ENCODE measurements around the gene HCN4.

Gene HCN4

DNA sequence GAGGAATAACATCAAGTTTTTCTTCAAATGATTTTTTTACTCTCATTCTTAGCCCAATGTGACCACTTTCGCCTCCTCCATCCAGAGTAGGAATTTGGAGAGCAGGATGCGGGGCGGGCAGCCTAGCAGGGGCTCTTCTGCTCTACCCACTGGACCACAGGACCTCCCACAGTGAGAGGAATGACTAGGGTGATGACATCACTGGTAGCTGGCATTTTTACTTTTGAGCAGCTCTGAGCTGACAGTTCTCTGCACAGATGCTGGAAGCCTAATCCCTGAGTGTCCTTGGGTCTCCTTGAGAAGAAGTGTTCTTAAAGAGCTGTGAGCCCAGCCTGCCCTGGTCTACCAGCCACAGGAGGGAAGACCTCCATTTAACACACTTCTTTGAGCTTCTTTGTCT, 1.4 kb upstream of the HCN4 start:
- no peak for TF ChIP-seq POLR2A (IDR thresholded peaks at IDR 0.05; ENCODE audit: extremely low read depth, insufficient read length)
- TF ChIP-seq MYC (IDR thresholded peaks at IDR 0.05; ENCODE audit: low read depth, low read length): no peak
- TF ChIP-seq, protein P1, sequence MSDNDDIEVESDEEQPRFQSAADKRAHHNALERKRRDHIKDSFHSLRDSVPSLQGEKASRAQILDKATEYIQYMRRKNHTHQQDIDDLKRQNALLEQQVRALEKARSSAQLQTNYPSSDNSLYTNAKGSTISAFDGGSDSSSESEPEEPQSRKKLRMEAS (IDR thresholded peaks at IDR 0.05; ENCODE audit: low read depth, low read length): no peak
- TF ChIP-seq, protein P2, sequence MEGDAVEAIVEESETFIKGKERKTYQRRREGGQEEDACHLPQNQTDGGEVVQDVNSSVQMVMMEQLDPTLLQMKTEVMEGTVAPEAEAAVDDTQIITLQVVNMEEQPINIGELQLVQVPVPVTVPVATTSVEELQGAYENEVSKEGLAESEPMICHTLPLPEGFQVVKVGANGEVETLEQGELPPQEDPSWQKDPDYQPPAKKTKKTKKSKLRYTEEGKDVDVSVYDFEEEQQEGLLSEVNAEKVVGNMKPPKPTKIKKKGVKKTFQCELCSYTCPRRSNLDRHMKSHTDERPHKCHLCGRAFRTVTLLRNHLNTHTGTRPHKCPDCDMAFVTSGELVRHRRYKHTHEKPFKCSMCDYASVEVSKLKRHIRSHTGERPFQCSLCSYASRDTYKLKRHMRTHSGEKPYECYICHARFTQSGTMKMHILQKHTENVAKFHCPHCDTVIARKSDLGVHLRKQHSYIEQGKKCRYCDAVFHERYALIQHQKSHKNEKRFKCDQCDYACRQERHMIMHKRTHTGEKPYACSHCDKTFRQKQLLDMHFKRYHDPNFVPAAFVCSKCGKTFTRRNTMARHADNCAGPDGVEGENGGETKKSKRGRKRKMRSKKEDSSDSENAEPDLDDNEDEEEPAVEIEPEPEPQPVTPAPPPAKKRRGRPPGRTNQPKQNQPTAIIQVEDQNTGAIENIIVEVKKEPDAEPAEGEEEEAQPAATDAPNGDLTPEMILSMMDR (IDR thresholded peaks at IDR 0.05; ENCODE audit: low read depth, low read length): no peak
- no peak overlapping the region for H3K4me3 ChIP-seq (ENCODE audit: low read depth, low read length)
- no peak for DNase-seq (ENCODE audit: low read depth)

DNA sequence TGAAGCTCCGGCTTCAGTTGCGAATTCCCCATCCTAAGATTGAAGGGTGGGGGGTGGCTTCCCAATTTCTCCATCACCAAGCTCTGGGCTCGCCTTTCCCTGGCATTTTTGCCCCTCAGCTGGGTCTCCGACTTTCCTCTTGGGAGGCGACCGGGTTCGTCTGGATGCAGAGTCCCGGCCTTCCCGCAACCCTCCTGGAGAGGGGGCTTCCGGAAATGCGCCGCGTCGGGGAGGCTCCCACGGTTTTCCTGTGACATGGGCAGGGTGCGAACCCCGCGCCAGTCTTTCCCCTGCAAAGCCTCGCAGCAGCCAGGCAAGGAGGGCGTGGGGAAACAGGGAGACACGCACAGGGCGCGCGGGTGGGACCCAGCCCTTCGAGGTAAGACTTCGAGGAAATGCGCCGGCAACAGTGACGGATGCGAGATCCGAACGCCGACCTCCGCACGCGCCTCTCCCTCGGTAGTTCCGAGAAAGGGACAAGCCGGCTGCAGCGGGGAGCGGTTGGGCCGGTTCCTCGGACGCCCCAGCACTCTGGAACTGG, 466 bp upstream of the HCN4 start:
- H3K4me3 ChIP-seq (ENCODE audit: low read depth, low read length): no peak overlapping the region

DNA sequence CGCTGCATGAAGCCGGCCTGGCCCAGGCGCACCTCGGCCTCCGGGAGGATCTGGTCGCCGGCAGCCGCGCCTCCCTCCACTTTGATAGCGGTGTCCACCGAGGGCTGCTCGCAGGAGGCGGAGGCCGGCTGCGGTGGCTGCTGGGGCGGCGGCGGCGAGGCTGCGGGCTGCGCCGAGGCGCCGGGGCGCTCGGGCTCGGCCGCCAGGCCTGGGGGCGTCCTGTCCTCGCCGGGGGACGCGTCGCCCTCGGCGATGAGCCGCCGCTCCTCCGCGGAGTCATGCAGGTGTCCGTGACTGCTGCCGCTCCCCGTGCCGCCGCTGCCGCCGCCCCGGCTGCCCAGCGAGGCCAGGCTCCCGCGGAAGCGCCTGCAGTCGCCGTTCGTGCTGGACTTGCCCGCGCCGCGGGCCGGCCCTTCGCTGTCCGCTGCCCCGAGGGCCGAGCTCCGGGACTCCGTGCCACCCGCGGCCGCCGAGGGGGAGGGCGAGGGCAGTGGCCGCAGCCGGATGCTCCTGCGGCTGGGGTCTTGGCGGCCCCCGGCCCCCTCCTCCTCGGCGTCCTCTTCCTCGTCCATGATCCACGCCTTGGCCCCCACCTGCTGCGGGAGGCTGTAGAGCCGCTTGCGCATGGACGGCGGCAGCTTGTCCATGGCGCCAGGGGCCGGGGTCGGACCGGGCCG, 996 bp downstream of the HCN4 start:
- TF ChIP-seq MYC (IDR thresholded peaks at IDR 0.05; ENCODE audit: low read depth, low read length): no peak
- TF ChIP-seq, protein P1 (IDR thresholded peaks at IDR 0.05; ENCODE audit: low read depth, low read length): no peak
- TF ChIP-seq, protein P2 (IDR thresholded peaks at IDR 0.05; ENCODE audit: low read depth, low read length): no peak
- no peak for TF ChIP-seq POLR2A (IDR thresholded peaks at IDR 0.05; ENCODE audit: extremely low read depth, insufficient read length)
- no peak overlapping the region for H3K4me3 ChIP-seq (ENCODE audit: low read depth, low read length)
- no peak for DNase-seq (ENCODE audit: low read depth)

More for the DNA sequence above, 466 bp upstream of the HCN4 start:
- DNase-seq (ENCODE audit: low read depth): no peak
- TF ChIP-seq MYC (IDR thresholded peaks at IDR 0.05; ENCODE audit: low read depth, low read length): no peak
- TF ChIP-seq POLR2A (IDR thresholded peaks at IDR 0.05; ENCODE audit: extremely low read depth, insufficient read length): no peak
- TF ChIP-seq, protein P1 (IDR thresholded peaks at IDR 0.05; ENCODE audit: low read depth, low read length): no peak
- TF ChIP-seq, protein P2 (IDR thresholded peaks at IDR 0.05; ENCODE audit: low read depth, low read length): no peak

DNA sequence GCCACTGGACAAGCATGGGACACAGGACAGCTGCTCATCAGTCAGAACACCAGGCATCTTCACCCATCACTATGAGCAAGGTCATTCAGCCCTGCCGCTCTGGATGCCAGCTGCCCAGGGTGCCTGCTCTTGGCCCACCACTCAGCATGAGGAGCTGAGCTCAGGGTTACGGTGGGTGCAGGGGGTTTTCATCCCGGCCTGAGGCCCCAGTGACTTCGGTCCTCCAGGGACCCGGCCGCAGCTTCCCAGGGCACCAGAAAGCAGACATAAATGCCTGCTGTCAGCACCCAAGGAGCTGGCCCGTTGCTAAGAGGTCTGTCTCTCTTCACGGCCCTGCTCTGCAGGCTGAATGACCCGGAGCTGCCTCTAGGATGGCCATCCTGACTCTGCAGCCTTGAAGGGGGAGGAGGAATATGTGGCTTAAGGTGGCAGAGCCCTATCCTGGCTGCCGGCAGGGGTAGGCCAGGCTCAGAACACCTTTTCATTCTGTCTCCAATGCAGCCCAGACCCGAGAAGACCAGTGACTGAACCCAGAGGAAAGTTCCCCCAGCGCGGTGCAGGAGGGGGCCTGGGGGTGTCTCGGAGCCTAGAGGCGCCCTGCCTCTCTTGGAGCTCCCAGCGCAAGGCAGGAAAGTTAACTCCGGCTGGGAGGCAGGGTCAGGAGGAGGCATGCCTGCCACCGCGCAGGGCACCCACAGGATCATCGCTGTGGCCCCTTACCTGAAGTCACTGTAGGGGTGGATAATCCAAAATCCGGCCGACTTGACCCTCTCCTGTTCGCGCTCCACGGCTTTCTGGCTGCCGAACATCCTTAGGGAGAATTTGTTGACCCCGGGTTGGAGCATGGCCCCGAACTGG, 1.8 kb downstream of the HCN4 start:
- H3K4me3 ChIP-seq (ENCODE audit: low read depth, low read length): no peak overlapping the region

DNA sequence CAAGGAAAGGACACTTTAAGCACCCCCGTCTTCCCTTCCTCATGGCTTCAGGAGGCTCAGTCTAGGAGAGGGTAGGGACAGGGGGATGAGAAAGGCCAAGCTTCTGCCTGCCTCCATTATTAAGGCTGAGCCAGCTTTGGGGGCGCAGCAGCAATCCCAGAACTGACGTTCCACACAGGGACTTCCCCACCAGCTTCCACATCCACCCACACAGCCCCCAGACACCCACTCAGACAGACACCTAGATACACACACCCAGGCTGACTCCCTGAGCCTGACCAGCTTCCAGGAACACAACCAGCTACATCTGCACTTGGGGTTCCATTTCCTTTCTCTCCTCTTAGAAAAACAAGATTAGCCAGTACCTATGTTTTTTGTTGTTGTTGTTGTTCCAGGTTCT, 4.7 kb downstream of the HCN4 start:
- TF ChIP-seq, protein P2 (IDR thresholded peaks at IDR 0.05; ENCODE audit: low read depth, low read length): no peak
- TF ChIP-seq MYC (IDR thresholded peaks at IDR 0.05; ENCODE audit: low read depth, low read length) (no peak), POLR2A (IDR thresholded peaks at IDR 0.05; ENCODE audit: extremely low read depth, insufficient read length) (no peak)
- TF ChIP-seq, protein P1 (IDR thresholded peaks at IDR 0.05; ENCODE audit: low read depth, low read length): no peak

More for the DNA sequence above, 1.8 kb downstream of the HCN4 start:
- no peak for DNase-seq (ENCODE audit: low read depth)
- TF ChIP-seq POLR2A (IDR thresholded peaks at IDR 0.05; ENCODE audit: extremely low read depth, insufficient read length): no peak
- TF ChIP-seq MYC (IDR thresholded peaks at IDR 0.05; ENCODE audit: low read depth, low read length): no peak
- TF ChIP-seq, protein P1 (IDR thresholded peaks at IDR 0.05; ENCODE audit: low read depth, low read length): no peak
- TF ChIP-seq, protein P2 (IDR thresholded peaks at IDR 0.05; ENCODE audit: low read depth, low read length): no peak

More for the DNA sequence above, 4.7 kb downstream of the HCN4 start:
- DNase-seq (ENCODE audit: low read depth): no peak
- H3K4me3 ChIP-seq (ENCODE audit: low read depth, low read length): no peak overlapping the region
